OCI-LY7 (cell line): ENCODE results near the gene STN1.

Experiments used
- CTCF ChIP-seq: fragments of 200-600 bp; sonication (generic); conservative IDR thresholded peaks from 2 replicates; pipeline ENCODE4 v1.5.1; 2014; ENCODE audit warnings: mild to moderate bottlenecking, antibody characterized with exemption, low read length, moderate library complexity, mixed read lengths
- EZH2phosphoT487 ChIP-seq: fragments of 200-600 bp; sonication (generic); IDR thresholded peaks from 2 replicates; pipeline ENCODE4 v1.6.1; 2018; ENCODE audit warnings: low read depth, borderline replicate concordance, mild to moderate bottlenecking, mixed run types, antibody characterized with exemption, low read length, moderate library complexity, mixed read lengths

- TF ChIP-seq CTCF (no peak), EZH2phosphoT487 (no peak)
Measured at GRCh38 chr10:103923502-103923901, 5.5 kb upstream of the STN1 start.
